HG02870 (cell line): ENCODE results near the gene EVC2.

Experiments used
- ATAC-seq: cut with Tn5 transposase; IDR thresholded peaks from one replicate; pipeline ENCODE4 v1.9.1; 2021; ENCODE audit warnings: mild to moderate bottlenecking, moderate library complexity; ENCODE audit not compliant: unreplicated experiment

The EVC2 gene, protein sequence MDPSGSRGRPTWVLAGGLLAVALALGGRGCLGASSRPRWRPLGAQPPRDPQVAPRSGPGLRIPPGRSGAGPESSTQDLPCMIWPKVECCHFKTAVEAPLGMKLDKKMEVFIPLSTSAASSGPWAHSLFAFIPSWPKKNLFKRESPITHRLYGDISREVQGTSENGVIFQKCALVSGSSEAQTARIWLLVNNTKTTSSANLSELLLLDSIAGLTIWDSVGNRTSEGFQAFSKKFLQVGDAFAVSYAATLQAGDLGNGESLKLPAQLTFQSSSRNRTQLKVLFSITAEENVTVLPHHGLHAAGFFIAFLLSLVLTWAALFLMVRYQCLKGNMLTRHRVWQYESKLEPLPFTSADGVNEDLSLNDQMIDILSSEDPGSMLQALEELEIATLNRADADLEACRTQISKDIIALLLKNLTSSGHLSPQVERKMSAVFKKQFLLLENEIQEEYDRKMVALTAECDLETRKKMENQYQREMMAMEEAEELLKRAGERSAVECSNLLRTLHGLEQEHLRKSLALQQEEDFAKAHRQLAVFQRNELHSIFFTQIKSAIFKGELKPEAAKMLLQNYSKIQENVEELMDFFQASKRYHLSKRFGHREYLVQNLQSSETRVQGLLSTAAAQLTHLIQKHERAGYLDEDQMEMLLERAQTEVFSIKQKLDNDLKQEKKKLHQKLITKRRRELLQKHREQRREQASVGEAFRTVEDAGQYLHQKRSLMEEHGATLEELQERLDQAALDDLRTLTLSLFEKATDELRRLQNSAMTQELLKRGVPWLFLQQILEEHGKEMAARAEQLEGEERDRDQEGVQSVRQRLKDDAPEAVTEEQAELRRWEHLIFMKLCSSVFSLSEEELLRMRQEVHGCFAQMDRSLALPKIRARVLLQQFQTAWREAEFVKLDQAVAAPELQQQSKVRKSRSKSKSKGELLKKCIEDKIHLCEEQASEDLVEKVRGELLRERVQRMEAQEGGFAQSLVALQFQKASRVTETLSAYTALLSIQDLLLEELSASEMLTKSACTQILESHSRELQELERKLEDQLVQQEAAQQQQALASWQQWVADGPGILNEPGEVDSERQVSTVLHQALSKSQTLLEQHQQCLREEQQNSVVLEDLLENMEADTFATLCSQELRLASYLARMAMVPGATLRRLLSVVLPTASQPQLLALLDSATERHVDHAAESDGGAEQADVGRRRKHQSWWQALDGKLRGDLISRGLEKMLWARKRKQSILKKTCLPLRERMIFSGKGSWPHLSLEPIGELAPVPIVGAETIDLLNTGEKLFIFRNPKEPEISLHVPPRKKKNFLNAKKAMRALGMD

DNA sequence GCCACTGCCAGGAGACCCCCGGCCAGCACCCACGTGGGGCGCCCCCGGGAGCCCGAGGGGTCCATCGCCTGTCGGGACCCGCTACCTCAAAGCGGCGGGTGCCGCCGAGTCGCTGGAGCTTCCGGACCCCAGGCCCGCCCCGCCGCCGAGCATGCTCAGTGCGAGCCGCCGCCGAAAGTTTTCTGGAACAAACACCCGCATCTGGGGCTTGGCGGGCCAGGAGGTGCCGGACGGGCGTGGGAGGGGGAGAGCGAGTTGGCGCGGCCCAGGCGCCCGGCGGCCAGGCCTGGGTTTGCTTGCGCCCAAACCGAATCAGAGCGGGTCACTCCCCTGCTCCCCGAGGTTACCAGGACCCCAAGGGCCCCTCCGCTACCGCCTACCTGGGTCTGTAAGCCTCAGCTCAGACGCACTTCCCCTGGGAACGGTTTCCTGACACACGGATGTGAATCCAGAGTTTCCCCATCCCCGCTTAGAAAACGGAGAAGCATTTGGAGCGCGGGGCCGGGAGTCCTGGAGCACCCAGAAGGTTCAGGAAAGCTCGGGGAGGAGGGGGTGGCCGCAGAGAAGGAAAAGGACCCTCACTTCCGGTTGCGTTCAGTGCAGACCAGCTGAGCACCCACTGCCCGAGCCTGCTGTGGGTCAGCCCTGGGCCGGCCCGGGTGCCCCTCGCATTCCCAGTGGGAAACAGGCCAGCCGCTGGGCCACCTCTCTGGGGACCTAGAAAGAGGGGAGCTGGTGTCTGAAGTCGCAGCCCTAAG is at the start of gene EVC2:
Gene EVC2 (minus strand): TSS at position 111 of the 758 bp plus-strand sequence. CDS start 46 bp downstream, at position 65.
- no peak for ATAC-seq

DNA sequence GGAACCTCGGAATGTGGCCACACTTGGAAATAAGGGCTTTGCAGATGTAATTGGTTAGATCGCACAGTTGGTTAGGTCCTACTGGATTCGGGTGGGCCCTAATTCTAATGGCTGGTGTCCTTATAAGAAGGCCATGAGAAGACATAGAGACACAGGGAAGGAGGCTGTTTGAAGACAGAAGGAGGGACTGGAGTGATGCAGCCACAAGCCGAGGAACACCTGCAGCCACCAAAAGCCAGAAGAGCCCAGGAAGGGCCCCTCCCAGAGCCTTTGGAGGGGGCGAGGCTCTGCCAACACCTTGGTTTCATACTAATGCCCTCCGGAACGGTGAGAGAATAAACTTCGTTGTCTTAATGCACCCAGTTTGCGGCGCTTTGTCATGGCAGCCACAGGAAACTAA is 49.6 kb upstream of the EVC2 start:
- ATAC-seq = no peak

DNA sequence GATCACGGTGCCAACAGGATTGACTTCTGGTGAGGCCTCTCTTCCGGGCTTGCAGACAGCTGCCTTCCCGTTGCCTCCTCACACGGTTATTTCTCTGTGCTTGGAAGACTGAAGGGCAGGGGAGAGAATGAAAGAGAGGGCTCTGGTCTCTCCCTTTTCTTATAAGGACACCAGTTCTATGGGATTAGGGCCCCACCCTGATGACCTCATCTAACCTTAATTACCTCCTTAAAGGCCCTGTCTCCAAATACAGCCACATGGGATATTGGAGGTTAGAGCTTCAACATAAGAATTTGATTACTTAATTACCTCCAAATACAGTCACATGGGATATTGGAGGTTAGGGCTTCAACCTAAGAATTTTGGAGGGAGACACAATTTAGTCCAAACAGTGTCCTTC is 49.2 kb upstream of the EVC2 start:
- ATAC-seq = no peak

DNA sequence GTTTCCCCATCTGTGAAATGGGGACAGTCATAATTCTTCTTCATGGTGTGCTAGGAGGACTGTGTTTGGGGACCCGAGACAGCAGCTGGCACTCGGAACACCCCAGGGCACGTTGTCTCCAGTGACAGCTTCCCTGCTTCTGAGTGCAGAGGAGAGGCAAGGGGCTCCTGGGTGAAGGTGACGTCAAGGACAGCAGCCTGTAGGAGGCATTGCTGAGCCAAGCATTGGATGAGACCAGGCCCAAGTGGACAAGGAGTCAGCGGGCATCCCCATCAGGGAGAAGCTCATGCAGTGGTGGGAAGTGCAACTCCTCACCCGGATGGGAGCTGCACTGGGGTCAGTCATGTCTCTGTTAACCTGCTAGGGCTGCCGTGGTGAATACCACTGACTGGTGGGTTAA is 48.7 kb upstream of the EVC2 start:
- no peak for ATAC-seq

DNA sequence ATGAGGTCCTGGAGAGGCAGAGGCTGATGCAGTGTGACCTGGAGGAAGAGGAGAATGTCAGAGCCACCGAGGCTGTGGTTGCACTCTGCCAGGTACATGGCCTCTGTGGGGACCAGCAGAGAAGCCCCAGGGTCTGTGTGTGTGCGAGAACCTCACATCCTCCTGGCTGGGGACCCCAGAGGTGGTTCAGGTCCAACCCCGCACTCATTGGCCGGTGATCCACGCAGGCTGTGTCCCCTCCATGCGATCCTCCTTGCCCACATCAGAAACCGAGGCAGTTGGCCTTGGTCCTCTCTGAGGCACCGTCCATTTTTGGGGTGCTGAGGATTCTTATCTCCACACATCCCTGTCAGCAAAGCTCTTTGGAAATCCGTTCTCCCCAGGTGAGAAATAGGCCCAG is 47.9 kb upstream of the EVC2 start:
- no peak for ATAC-seq

DNA sequence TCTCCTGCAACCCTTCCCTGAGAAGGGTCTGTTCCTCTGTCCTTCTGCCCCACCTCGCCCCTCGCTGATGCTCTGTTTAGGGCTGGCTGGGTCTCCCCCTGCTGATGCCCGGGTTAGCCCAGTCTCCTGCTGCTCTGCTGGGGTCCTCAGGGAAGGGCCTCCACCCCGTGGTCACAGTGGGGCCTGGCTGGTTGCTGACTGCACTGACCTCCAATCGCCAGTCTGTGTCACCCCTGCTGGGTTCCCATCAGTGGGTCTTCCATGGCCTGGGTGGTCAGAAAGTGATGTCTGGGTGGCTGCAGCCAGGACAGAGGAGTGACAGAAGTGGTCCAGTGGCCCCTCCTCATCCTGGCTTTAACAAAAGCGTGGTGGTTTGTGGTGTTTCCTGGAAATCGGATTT is 47.3 kb upstream of the EVC2 start:
- no peak for ATAC-seq

DNA sequence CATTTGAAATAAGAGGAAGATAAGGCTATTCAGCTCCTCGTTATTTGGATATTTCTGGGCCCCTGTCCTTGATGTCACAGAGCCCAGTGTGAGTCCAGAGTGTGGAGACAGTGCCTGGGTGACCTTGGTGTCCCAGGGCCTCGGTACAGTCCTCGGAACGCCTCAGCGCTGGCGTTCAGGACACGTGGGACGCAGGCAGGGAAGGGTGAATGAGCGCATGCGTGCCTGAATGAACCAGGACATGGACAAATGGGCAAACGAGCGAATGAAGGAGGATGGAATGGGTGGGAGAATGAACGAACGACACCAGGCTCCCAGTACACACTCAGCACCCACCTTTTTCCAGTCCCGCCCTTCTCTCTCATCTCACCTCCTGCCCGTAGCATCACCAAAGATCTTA is 46.8 kb upstream of the EVC2 start:
- no peak for ATAC-seq

DNA sequence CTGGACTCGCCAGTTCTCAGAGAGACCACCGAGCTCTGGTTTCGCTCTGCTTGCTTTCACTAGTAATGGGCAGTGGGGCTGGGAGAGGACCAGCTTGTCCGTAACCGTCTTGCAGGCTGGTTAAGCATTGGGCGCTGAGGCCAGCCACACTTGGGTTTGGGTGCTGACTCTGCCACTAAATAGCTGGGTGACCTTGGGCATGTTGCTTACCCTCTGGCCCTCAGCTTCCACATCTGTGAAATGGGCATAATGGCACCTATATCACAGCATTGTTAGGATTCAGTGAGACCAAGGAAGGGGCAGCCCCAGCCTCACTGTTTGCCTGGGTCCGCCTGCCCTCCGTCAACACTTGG is 46.1 kb upstream of the EVC2 start:
- ATAC-seq = no peak

DNA sequence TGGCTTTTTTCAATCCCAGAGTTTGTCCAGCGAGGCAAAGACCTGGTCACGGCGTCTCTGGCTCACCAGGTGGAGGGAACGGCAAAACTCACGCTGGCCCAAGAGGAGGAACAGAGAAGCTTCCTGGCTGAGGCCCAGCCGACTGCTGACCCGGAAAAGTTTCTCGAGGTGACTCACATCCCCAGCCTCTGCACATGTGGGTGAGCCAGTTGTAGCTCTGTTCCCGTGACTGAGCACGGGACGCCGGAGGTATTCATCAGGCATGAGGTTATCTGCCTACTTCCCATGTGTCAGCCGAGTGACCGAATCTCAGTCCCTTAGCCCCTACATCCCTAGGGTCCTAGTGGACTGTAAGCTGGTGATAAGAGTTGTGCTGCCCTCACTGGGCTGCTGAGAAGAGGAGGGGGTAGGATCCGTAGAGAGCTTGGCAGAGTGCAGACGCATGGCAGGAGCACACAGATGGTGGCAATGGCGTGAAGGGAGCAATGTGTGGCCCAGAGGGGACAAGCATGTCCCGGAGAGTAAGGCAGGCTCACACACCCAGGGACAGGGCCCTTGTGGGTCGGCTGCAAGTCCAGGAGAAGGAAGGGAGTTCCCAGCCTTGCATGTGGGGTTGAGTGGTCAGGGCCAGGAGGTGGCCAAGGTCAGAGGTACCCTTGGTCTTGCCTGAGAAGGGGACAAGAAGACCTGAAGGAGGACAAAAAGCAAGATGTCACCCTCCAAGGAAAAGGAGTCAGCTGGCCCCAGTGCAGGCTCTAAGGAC is 45.6 kb upstream of the EVC2 start:
- no peak for ATAC-seq

DNA sequence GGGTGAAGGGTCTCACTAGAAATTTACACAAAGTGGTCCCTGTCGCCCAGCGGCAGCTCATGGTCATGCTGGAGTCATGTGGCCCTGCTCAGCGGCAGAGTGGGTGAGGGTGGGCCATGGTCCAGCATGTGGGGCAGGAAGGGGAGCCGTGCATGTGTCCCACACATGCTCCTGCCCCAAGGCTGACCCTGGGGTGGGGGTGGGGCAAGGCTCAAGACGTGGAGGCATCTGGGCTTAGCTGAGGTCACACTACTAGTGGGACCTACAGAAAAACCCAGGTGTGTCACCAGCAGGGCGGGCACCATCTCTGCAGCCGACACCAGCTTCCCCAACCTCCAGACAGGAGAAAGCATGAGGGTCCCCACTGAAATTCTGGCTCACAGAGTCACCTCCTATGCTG is 45.0 kb upstream of the EVC2 start:
- no peak for ATAC-seq

DNA sequence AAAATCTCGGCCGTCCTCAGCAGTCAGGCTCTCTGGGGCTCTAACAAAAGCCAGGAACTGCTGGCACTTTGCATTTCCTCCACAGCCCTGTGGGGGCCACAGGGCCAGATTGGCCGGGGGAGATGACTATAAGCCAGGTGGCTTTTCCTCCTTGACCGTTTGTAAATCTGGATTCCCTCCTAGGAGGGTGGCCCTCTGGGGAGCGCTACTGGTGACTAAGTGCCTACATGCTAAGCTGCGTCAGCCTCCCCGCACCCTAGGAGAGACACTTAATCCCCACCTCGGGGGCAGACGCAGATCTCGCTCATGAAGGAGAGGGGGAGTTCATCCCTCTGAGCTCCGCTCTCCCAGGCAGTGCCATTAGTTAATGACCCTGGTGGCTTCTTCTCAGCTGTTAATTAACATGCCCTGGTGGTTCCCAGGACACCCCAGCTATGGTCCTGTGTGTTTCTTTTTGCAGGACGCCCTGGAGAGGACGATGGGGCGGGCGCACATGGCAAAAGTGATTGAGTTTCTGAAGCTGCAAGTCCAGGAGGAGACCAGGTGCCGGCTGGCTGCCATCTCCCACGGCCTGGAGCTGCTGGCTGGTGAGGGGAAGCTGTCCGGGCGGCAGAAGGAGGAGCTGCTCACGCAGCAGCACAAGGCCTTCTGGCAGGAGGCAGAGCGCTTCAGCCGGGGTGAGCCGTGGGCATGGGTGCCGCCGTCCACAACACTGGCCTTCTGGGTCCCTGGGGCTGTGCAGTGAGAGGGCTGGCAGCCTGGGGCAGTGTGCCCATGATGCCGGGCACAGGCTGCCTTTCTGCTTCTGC is 44.2 kb upstream of the EVC2 start:
- no peak for ATAC-seq

DNA sequence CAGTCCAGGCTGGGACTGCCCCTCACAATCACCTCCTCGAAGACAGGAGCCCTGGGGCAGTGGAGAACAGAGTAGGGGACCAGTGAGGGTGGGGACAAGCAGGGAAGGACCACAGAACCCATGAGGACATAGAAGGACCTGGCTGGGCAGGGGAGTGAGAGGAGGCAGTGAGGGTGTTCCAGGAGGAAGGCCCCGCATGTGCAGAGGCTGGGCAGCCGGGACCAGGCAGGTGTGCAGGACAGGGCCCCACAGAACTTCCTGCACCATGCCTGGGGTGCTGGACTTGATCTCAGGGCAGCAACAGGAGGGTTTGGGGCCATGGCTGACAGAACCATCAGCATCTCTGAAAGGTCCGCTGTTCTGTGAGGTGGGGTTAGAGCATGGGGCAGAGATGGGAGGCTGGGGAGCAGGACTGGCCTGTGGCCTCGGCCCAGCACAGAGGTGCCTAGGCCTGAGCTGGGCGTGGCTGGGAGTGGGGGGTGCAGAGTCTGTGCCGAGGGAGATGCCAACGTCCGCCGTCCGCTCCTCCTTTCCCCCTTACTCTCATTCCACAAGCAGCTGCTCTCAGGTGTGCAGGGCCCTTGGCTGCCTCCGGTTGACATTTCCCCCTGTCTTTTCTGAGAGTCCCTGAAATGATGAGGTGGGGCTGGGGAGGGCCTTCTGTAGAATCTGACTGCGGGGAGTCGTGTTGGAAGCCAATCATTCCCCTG is 43.5 kb upstream of the EVC2 start:
- no peak for ATAC-seq

DNA sequence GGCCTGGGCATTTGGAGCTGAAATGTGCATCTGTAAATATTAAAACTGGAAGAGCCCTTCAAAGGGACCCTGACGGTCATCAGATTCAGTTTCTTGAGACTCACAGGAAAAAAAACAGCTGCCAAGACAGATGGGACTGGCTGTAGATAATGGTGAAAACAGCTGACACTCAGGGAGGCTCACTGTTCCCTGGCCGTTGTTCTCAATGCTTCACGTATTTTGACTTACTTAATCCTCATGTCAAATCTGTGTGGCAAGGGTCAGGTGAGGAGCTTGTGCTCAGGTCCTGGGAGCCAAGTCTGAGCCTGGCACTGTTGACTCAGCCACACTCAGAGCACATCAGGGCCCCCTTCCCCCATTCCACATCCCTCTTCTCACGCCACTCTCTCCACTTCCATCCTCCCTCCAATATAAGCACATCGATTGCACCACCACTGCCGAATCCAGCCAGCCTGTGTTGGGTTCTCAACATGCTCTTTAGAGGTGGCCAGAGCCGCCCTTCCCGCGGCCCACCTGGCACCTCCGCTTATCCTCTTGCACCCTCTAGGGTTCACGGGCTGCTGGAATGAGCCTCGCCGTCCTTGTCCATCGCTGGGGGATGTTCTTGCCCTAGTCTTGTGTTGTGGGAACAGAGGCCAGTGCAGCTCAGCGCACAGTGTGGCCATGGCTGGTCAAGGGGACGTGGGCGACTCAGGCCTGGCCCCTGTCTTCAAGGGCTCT is 42.7 kb upstream of the EVC2 start:
- ATAC-seq = no peak

DNA sequence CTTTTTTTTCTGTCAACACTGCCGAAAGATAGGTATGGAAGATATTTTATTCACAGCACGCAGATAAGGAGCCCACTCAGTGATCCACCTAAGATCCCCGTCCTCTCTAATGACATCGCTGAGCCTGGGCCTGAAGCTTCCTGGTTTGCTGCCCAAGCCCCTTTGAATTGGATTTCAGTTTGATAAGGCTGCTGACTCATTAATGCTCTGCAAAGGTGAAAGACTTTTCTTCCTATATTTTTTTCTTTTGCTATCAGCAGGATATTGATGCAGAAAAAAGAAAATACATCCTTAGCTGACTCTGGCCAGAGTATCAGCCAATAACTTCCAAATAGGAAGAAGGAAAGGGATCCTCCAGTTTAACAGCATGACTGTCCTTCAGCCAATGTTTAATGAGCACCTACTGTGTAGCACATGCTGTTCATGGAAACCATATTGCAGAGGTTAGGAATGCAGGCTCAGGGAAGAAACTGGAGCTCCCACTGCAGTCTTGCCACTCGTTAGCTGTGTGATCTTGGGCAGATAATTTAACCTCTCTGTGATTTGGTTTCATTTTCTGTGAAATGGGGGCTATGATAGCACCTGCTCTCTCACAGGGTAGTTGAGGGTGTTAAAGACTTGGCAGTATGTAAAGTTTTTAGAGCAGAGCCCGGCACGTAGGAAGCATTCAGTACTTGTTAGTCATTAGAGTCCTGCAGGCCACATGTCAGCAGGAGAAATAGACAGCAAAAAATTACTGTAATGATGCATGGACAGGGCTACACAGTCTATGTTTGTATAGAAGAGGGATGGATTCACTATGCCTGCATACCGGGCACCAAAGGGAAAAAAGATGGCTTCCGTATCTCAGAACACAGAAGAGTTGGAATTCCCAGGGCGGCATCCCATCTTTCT is 41.9 kb upstream of the EVC2 start:
- ATAC-seq = no peak

DNA sequence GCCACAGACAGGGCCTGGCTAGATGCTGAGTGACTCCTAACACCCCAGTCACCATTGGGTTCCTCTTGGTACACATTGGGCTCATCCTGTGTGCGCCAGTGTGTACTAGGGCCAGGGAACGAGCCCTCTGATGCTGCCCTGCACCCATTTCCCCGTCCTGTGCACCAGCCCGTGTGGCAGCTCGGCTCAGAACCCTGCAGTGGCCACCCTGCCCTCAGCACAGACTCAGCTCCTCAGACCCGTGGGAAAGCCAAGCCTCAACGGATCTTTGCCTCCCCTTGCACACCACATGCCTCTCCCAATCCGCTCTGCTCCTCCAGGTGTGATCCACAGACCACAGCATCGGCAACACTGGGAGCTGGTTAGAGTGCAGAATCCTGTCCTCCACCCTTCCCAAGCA is 41.2 kb upstream of the EVC2 start:
- no peak for ATAC-seq

DNA sequence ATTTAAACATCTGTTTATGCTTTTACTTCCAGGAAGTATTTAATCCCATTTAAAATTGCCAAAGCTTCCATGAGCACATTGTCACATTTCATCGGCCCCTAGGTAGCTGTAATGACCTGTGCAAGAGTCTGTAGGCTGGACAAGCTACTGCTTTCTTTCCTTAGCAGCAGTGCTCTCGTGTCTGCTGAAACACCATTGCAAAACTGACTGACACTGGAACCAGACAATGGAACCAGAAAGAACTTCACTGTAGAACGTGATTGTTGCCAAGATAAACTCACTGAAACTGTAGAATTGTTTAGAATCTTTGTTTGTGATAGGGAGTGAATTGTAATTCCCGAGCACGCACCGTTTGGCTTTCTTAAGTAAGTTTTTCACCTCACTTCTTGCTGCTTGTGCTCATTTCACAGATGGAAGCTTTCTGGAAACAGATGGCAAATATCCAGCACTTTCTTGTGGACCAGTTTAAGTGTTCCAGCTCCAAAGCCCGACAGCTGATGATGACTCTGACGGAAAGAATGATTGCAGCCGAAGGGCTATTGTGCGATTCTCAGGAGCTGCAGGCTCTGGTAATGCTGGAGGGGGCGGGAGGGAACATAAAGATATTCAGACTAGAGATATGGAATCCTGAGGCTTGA is 39.5 kb upstream of the EVC2 start:
- no peak for ATAC-seq
